MM.1S (cell line): ENCODE data around the gene TRAP1.

ENCODE experiments used
- DNase-seq: peaks from one replicate; pipeline ENCODE4 v3.0.0-alpha.2; 2015
- H2AFZ ChIP-seq: fragments of 300-600 bp; sonication (generic); 2 replicates; pipeline ENCODE4 v1.6.0; 2016; ENCODE audit warnings: antibody characterized with exemption, low read length
- H3F3A ChIP-seq: fragments of 300-600 bp; sonication (generic); 2 replicates; pipeline ENCODE4 v1.6.1; 2016; ENCODE audit warnings: mild to moderate bottlenecking, antibody characterized with exemption, low read length, moderate library complexity, mixed read lengths; ENCODE audit not compliant: insufficient read depth
- H3K27ac ChIP-seq: fragments of 300-600 bp; sonication (generic); 2 replicates; pipeline ENCODE4 v1.5.1; 2016; ENCODE audit warnings: mild to moderate bottlenecking, low read length
- H3K27me3 ChIP-seq: fragments of 300-600 bp; sonication (generic); replicated peaks from 2 replicates; pipeline ENCODE4 v1.6.0; 2016; ENCODE audit warnings: low read length; ENCODE audit not compliant: insufficient read depth
- H3K36me3 ChIP-seq: fragments of 300-600 bp; sonication (generic); replicated peaks from 2 replicates; pipeline ENCODE4 v1.6.1; 2016; ENCODE audit warnings: mild to moderate bottlenecking, low read length, mixed read lengths; ENCODE audit not compliant: insufficient read depth
- H3K4me1 ChIP-seq: fragments of 300-600 bp; sonication (generic); 2 replicates; pipeline ENCODE4 v1.6.1; 2016; ENCODE audit warnings: low read length, mixed read lengths
- H3K4me2 ChIP-seq: fragments of 300-600 bp; sonication (generic); 2 replicates; pipeline ENCODE4 v1.6.0; 2016; ENCODE audit warnings: low read depth, low read length
- H3K4me3 ChIP-seq: fragments of 300-600 bp; sonication (generic); 2 replicates; pipeline ENCODE4 v1.5.1; 2016; ENCODE audit warnings: low read length, mixed read lengths
- H3K79me2 ChIP-seq: fragments of 300-600 bp; sonication (generic); 2 replicates; pipeline ENCODE4 v1.6.1; 2016; ENCODE audit warnings: mixed run types, low read length, mixed read lengths
- H3K9ac ChIP-seq: fragments of 300-600 bp; sonication (generic); 2 replicates; pipeline ENCODE4 v1.6.1; 2016; ENCODE audit warnings: low read length, mixed read lengths
- H3K9me2 ChIP-seq: fragments of 300-600 bp; sonication (generic); replicated peaks from 2 replicates; pipeline ENCODE4 v1.6.1; 2016; ENCODE audit warnings: mild to moderate bottlenecking, low read length, mixed read lengths; ENCODE audit not compliant: insufficient read depth
- H3K9me3 ChIP-seq: fragments of 300-600 bp; sonication (generic); replicated peaks from 2 replicates; pipeline ENCODE4 v1.6.1; 2016; ENCODE audit warnings: mild to moderate bottlenecking, low read length, mixed read lengths; ENCODE audit not compliant: insufficient read depth
- H4K20me1 ChIP-seq: fragments of 300-600 bp; sonication (generic); 2 replicates; pipeline ENCODE4 v1.6.1; 2016; ENCODE audit warnings: mild to moderate bottlenecking, low read length, moderate library complexity, mixed read lengths; ENCODE audit not compliant: insufficient read depth
- EZH2 ChIP-seq: fragments of 300-600 bp; sonication (generic); optimal IDR thresholded peaks from 2 replicates; pipeline ENCODE3; 2017; ENCODE audit warnings: low read depth, mild to moderate bottlenecking, antibody characterized with exemption, low read length, mixed read lengths
- EZH2phosphoT487 ChIP-seq: fragments of 300-600 bp; sonication (generic); IDR thresholded peaks from 2 replicates; pipeline ENCODE4 v1.6.1; 2018; ENCODE audit warnings: antibody characterized with exemption, low read length
- TF ChIP-seq, protein P1 (sequence below): fragments of 300-600 bp; sonication (generic); IDR thresholded peaks from 2 replicates; pipeline ENCODE4 v1.5.1; 2016; ENCODE audit warnings: antibody characterized with exemption, low read length, mixed read lengths

Gene TRAP1

DNA sequence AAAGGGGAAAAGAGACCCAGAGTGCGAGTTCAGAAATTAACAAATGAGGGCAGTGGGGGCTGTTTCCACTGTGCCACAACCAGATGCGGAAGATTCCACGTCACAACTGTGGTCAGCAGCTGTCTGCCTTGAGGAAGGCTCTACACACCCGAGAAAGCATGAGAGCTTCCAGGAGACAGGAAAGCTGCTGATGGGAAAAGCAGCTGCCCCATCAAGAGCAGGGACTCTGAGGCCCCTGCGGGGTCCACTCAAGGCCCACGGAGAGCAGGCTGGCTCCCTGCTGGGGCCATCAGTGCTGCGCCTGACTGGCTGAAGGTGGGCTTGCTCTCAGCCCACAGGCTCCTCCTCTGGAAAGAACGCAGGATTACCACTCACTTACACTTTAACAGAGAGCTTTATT is 14.8 kb upstream of the TRAP1 start:
- Histone ChIP-seq H3K9me2 (no peaks in the 10 kb centered on the region), H3K4me2 (no peak overlapping the region), H2AFZ (no peak overlapping the region), H4K20me1 (no peaks in the 10 kb centered on the region), H3K79me2 (no peaks in the 10 kb centered on the region), H3K9me3 (no peaks in the 10 kb centered on the region), H3K4me1 (no peaks in the 10 kb centered on the region), H3K27me3 (no peaks in the 10 kb centered on the region), H3K9ac (no peak overlapping the region), H3K27ac (no peak overlapping the region), H3F3A (no peaks in the 10 kb centered on the region), H3K4me3 (no peak overlapping the region), H3K36me3 (peaks cover 8% of the 10 kb centered on the region)
- DNase-seq: no peak
- TF ChIP-seq, protein P1, sequence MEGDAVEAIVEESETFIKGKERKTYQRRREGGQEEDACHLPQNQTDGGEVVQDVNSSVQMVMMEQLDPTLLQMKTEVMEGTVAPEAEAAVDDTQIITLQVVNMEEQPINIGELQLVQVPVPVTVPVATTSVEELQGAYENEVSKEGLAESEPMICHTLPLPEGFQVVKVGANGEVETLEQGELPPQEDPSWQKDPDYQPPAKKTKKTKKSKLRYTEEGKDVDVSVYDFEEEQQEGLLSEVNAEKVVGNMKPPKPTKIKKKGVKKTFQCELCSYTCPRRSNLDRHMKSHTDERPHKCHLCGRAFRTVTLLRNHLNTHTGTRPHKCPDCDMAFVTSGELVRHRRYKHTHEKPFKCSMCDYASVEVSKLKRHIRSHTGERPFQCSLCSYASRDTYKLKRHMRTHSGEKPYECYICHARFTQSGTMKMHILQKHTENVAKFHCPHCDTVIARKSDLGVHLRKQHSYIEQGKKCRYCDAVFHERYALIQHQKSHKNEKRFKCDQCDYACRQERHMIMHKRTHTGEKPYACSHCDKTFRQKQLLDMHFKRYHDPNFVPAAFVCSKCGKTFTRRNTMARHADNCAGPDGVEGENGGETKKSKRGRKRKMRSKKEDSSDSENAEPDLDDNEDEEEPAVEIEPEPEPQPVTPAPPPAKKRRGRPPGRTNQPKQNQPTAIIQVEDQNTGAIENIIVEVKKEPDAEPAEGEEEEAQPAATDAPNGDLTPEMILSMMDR: no peak
- no peak for TF ChIP-seq EZH2
- no peak for TF ChIP-seq EZH2phosphoT487

DNA sequence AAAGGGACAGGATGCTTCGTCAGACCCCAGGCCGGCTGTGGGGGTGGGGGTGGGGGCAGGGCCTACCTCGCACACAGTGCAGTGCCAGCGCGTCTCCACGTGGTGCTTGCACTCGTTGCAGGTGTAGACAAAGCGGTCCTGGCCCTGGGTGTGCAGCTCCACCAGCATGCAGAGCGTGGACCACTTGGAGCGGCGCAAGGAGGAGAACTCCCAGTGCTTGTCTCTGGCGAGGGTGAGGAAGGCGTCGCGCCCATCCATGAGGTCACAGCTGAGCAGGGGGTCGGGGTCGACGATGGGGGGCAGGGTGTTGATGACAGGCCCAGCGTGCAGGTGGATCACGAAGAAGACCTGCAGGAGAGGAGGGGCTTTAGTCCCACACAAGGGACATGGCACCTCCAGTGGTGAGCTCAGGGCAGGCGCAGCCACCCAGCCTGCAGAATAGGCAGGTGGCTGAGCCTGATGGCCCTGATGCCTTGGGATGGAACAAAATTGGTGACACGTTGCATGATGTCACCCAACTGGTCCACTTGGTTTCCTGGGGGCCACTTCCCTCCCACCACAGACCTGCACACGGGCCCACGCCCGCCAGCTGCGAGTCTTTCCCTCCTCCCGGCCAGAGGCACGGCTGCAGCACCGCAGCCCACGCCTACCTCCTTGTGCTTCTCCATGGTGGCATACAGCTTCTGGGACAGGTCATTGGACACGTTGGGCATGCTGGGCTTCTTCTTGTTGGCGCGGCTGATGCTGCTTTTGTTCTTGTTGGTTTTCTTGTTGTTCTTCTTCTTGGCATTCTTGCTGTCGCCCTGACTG is 14.0 kb upstream of the TRAP1 start:
- H3K4me2 ChIP-seq: no peak overlapping the region
- H3K9me3 ChIP-seq: no peaks in the 10 kb centered on the region
- H3K36me3 ChIP-seq: peaks cover 3% of the 10 kb centered on the region
- no peaks in the 10 kb centered on the region for H3K79me2 ChIP-seq
- no peaks in the 10 kb centered on the region for H3K27me3 ChIP-seq
- H3K9ac ChIP-seq: no peak overlapping the region
- H4K20me1 ChIP-seq: no peaks in the 10 kb centered on the region
- no peak overlapping the region for H2AFZ ChIP-seq
- H3F3A ChIP-seq: no peaks in the 10 kb centered on the region
- H3K4me1 ChIP-seq: no peaks in the 10 kb centered on the region
- no peak for DNase-seq
- no peak overlapping the region for H3K4me3 ChIP-seq
- TF ChIP-seq, protein P1: no peak
- TF ChIP-seq EZH2 (no peak), EZH2phosphoT487 (no peak)
- H3K27ac ChIP-seq: no peak overlapping the region
- no peaks in the 10 kb centered on the region for H3K9me2 ChIP-seq

DNA sequence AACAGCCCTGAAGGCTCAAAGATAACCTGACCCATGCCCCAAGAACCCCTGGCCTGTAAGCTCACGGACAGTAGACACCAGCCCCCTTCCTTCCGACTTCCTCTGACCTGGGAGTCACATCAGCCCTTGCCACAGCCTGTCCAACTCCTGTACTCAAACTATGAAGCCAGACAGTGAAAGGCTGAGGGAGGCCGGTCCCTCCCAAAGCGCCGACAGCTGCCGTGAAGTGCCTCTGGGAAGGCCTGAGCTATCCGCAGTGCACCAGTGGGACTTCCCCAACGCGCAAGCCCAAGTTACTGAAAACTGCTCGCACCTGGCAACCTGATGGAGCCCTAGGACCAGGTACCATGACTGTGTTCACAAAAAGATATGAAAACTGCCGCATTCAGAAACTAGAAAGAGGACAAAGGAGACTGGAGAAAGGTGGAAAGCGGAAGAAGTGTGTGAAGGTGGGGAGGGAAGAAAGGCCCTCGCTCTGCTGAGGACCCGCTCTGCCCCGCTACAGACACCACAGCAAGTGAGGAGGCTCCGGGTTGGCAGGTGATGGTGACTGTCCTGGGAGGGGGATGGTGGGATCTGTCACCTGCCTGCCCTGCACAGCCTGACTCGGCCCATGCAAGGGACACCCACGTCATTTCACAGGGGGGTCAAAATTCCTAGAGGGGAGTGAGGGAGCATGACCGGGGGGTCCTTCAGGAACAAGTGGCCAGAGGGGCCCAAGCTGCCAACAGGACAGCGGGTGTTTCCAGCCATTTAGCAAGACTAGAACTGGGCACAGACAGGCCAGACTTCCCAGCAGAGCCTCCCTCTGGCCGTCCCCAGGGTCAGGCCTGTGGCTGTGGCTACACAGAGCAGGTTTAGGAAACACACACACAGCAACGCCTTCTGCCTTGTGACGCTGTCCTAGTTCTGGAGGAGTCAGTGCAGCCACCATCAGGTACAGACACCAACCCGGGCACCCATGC is 13.1 kb upstream of the TRAP1 start:
- H3K4me3 ChIP-seq: no peak overlapping the region
- H3K79me2 ChIP-seq: no peaks in the 10 kb centered on the region
- H3K4me2 ChIP-seq: no peak overlapping the region
- H4K20me1 ChIP-seq: no peaks in the 10 kb centered on the region
- no peak for DNase-seq
- peaks cover 3% of the 10 kb centered on the region for H3K36me3 ChIP-seq
- H3F3A ChIP-seq: no peaks in the 10 kb centered on the region
- H3K9ac ChIP-seq: no peak overlapping the region
- no peak overlapping the region for H2AFZ ChIP-seq
- no peak for TF ChIP-seq EZH2phosphoT487
- TF ChIP-seq, protein P1: no peak
- TF ChIP-seq EZH2: no peak
- no peak overlapping the region for H3K27ac ChIP-seq
- H3K27me3 ChIP-seq: no peaks in the 10 kb centered on the region
- H3K4me1 ChIP-seq: no peaks in the 10 kb centered on the region
- H3K9me3 ChIP-seq: no peaks in the 10 kb centered on the region
- no peaks in the 10 kb centered on the region for H3K9me2 ChIP-seq
